Left lung (tissue), 10 donors: ENCODE measurements around the gene SLC35E1. TPM values are rescaled to one million over a fixed set of nuclear protein-coding genes. Genes with fewer than 3 reads are reported as not detected.
A peak's percentile ranks its signal among the peaks of the same experiment; 100 is the strongest.

Experiments
- ATAC-seq: fragments of 200-7000 bp; cut with Tn5 transposase; one replicate; pipeline ENCODE4 v1.9.1; 2020; ENCODE audit warnings: moderate library complexity
- DNase-seq, 4 donors: peaks; one replicate each; pipeline ENCODE4 v3.0.0-alpha.2; 2013 to 2020
- H3K27ac ChIP-seq, 2 donors: fragments of 200-600 bp; sonication (generic) in 1 of 2; one replicate each; pipeline versions ENCODE4 v1.5.0 to v1.8.0; 2020 to 2021
- H3K27me3 ChIP-seq, 2 donors: fragments of 200-600 bp; sonication (generic) in 1 of 2; one replicate each; pipeline versions ENCODE4 v1.5.0 to v1.8.0; 2020 to 2021
- H3K36me3 ChIP-seq, 2 donors: fragments of 200-600 bp; sonication (generic) in 1 of 2; one replicate each; pipeline versions ENCODE4 v1.5.0 to v1.8.0; 2020 to 2021
- H3K4me1 ChIP-seq, 2 donors: fragments of 200-600 bp; one replicate each; pipeline ENCODE4 v1.8.0; 2021
- H3K4me3 ChIP-seq, 2 donors: fragments of 200-600 bp; sonication (generic) in 1 of 2; one replicate each; pipeline versions ENCODE4 v1.5.0 to v1.8.0; 2020 to 2021; ENCODE audit warnings: mild to moderate bottlenecking in 1 of 2
- H3K9me3 ChIP-seq, 2 donors: fragments of 200-600 bp; sonication (generic) in 1 of 2; one replicate each; pipeline versions ENCODE4 v1.5.0 to v1.8.0; 2020 to 2021
- CTCF ChIP-seq, 2 donors: fragments of 200-600 bp; sonication (generic) in 1 of 2; IDR thresholded peaks; one replicate each; pipeline versions ENCODE4 v1.5.0 to v1.8.0; 2021; ENCODE audit warnings: antibody characterized with exemption in 2 of 2
- intact Hi-C, 2 donors: fragments of 100-400 bp; cut with DNase I; formaldehyde crosslinking; loops; one replicate each; pipeline versions ENCODE4 v1.11.2 to v1.14.2; 2022
- polyA plus RNA-seq, 6 donors: library from polyadenylated mRNA; unstranded; fragments of 120-200 nt; gene quantifications; one replicate each; pipeline ENCODE4 v1.2.1, GENCODE V29; 2013; ENCODE audit not compliant: insufficient read length in 6 of 6
- total RNA-seq, 2 donors: library from RNA; stranded (reverse); fragmentation: NEBNext Ultra II Directional; extraction: Animal tissue kit (Norgen Biotek cat#: 25700); gene quantifications; one replicate each; pipeline ENCODE4 v1.2.1, GENCODE V29; 2021
- donor health status: DM: no; HTN: yes; CAD: no.
- donor health status: DM: no; HTN: no; CAD: no.

SLC35E1 gene
- total and polyA plus RNA-seq, 8 donors, result 46.5 to 56.7 (median 50.6) TPM

GRCh38 chr19:16612636-16613035 lies 40.4 kb upstream of the SLC35E1 start:
- Histone ChIP-seq H3K27me3 (no peaks in the 10 kb centered on the region), H3K36me3 (no peaks in the 10 kb centered on the region), H3K4me3 (no peak overlapping the region), H3K9me3 (no peaks in the 10 kb centered on the region), H3K27ac (peak overlapping the region in 1 of 2 donors; percentile 65), H3K4me1 (peaks cover 5 to 85% of the 10 kb centered on the region in 2 donors)
- TF ChIP-seq CTCF (IDR thresholded peaks at IDR 0.05), result no peak
- intact Hi-C loops, result no loop called here
- DNase-seq (no peak), ATAC-seq (no peak)

GRCh38 chr19:16611121-16611520 lies 38.9 kb upstream of the SLC35E1 start:
- DNase-seq, result no peak
- intact Hi-C loops, result no loop called here
- no peaks in the 10 kb centered on the region for H3K27me3 ChIP-seq
- no peak overlapping the region for H3K4me3 ChIP-seq
- no peak for TF ChIP-seq CTCF (IDR thresholded peaks at IDR 0.05)
- H3K36me3 ChIP-seq, result no peaks in the 10 kb centered on the region
- peaks cover 5 to 94% of the 10 kb centered on the region in 2 donors for H3K4me1 ChIP-seq
- no peaks in the 10 kb centered on the region for H3K9me3 ChIP-seq
- peak; percentile 87 for ATAC-seq
- H3K27ac ChIP-seq, result no peak overlapping the region

GRCh38 chr19:16609511-16610200 lies 37.4 kb upstream of the SLC35E1 start:
- intact Hi-C loops, result no loop called here
- ATAC-seq, result no peak
- Histone ChIP-seq H3K4me1 (peaks cover 5 to 94% of the 10 kb centered on the region in 2 donors), H3K9me3 (no peaks in the 10 kb centered on the region), H3K36me3 (no peaks in the 10 kb centered on the region), H3K27me3 (no peaks in the 10 kb centered on the region), H3K27ac (no peak overlapping the region), H3K4me3 (no peak overlapping the region)
- DNase-seq, result no peak
- TF ChIP-seq CTCF (IDR thresholded peaks at IDR 0.05), result no peak

- TF ChIP-seq CTCF (IDR thresholded peaks at IDR 0.05), result no peak
- peak overlapping the region in 1 of 2 donors; percentile 39 for H3K27ac ChIP-seq
These were observed 36.1 kb upstream of the SLC35E1 start for GRCh38 chr19:16608290-16608739.

GRCh38 chr19:16607819-16608218 lies 35.6 kb upstream of the SLC35E1 start:
- no peak for ATAC-seq
- Histone ChIP-seq H3K27ac (peak overlapping the region in 1 of 2 donors; percentile 39), H3K27me3 (no peaks in the 10 kb centered on the region), H3K4me3 (no peak overlapping the region), H3K4me1 (peaks cover 5 to 76% of the 10 kb centered on the region in 2 donors), H3K9me3 (no peaks in the 10 kb centered on the region), H3K36me3 (no peaks in the 10 kb centered on the region)
- no peak for TF ChIP-seq CTCF (IDR thresholded peaks at IDR 0.05)
- intact Hi-C loops, result no loop called here
- DNase-seq, result no peak

More at GRCh38 chr19:16608290-16608739, 36.1 kb upstream of the SLC35E1 start:
- no peaks in the 10 kb centered on the region for H3K9me3 ChIP-seq
- ATAC-seq, result peak; percentile 20
- H3K27me3 ChIP-seq, result no peaks in the 10 kb centered on the region
- no peak for DNase-seq
- intact Hi-C loops, result no loop called here
- no peaks in the 10 kb centered on the region for H3K36me3 ChIP-seq
- no peak overlapping the region for H3K4me3 ChIP-seq
- peaks cover 5 to 81% of the 10 kb centered on the region in 2 donors for H3K4me1 ChIP-seq
